Esophagus squamous epithelium (tissue), 4 donors: Measurements from ENCODE around the gene ACSF3.

Source experiments
- POLR2A ChIP-seq, 4 donors: fragments of 450-650 bp; IDR thresholded peaks; one replicate each; pipeline ENCODE4 v1.6.1; 2017; ENCODE audit warnings: antibody characterized with exemption in 4 of 4, mild to moderate bottlenecking in 4 of 4, moderate library complexity in 3 of 4
- TF ChIP-seq, protein P1 (sequence below), 6 experiments: fragments of 450-650 bp in 4 of 6; fragments of 200-600 bp in 2 of 6; sonication (generic) in 2 of 6; IDR thresholded peaks; one replicate each; pipeline ENCODE4 v1.5.1; 2016 to 2019; ENCODE audit warnings: antibody characterized with exemption in 6 of 6, mild to moderate bottlenecking in 4 of 6, moderate library complexity in 4 of 6

DNA sequence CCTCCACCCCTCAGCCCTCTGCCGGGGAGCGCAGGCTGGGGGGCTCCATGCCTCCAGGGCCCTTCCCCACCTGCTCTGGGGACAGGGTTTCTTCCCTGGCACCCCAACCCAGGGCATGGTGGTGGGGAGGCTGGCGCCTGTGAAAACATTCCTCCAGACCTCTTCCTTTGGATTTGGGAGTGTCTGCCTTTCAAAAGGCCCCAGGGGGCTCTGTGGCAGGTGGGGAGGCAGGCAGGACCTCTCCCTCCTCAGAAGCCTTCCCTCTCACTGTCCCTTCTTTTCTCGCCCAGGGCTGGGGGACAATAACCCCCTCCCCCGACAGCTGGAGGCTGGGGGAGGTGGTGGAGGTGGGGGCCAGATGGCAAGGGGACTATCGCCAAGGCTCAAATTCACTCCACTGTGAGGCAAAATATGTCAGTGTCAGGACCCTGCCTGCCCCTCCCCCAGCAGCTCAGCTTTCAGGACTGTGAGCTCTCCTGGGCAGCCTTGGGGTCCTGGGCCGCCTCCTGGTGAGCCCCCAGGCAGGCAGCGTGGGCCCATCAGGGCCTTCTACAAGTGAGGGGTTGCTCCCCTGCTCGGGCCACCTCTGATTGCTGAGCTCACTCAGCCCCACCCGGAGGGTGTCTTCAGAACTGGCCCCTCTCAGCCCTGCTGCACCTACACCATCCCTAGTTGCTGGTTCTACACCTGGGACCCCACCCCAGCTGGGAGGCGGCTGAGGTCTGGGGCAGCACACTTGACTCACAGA, 79.7 kb downstream of the ACSF3 start:
- TF ChIP-seq, protein P1, sequence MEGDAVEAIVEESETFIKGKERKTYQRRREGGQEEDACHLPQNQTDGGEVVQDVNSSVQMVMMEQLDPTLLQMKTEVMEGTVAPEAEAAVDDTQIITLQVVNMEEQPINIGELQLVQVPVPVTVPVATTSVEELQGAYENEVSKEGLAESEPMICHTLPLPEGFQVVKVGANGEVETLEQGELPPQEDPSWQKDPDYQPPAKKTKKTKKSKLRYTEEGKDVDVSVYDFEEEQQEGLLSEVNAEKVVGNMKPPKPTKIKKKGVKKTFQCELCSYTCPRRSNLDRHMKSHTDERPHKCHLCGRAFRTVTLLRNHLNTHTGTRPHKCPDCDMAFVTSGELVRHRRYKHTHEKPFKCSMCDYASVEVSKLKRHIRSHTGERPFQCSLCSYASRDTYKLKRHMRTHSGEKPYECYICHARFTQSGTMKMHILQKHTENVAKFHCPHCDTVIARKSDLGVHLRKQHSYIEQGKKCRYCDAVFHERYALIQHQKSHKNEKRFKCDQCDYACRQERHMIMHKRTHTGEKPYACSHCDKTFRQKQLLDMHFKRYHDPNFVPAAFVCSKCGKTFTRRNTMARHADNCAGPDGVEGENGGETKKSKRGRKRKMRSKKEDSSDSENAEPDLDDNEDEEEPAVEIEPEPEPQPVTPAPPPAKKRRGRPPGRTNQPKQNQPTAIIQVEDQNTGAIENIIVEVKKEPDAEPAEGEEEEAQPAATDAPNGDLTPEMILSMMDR (IDR thresholded peaks at IDR 0.05), result no peak
- TF ChIP-seq POLR2A (IDR thresholded peaks at IDR 0.05), result no peak
